Dermis microvascular lymphatic vessel endothelial cell (primary cell): Measurements from ENCODE around the gene AGBL1. TPM values are rescaled to one million over a fixed set of nuclear protein-coding genes. Genes with fewer than 3 reads are reported as not detected.
"Not testable (repeated sequence)": the region's sequence is repeated elsewhere in the genome, so short reads cannot be mapped to it uniquely, and the experiment has no call there.

ENCODE experiments used
- DNase-seq, 2 donors: peaks; one replicate each; pipeline versions ENCODE4 v3.0.0 to v3.0.0-alpha.2; 2010; ENCODE audit warnings: low read depth in 2 of 2
- total RNA-seq: library from RNA; depleted of rRNA; stranded (reverse); fragments of >200 nt; gene quantifications from 2 replicates; pipeline ENCODE4 v1.2.1, GENCODE V29; 2014

The AGBL1 gene
- total RNA-seq, 1 donor from 2014 or later = not detected

DNA sequence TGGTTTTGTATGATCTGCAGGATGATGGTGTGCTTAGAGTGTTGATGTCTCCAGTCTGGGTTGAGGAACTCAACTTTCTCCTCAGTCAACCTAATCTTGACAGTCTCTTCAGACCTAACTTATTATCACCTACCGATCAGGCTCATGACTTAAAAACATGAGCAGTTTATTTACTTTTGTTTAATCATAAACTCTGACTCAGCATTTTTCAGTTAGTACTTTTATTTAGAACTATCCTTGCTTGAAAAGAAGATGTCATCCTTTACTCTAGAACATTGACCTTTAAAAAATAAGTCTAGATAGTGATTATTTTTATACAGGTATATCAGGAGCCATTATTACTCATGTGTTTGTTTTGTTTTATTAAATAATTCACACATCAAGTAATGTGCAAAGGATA lies 414.8 kb downstream of the AGBL1 start:
- DNase-seq = no peak

DNA sequence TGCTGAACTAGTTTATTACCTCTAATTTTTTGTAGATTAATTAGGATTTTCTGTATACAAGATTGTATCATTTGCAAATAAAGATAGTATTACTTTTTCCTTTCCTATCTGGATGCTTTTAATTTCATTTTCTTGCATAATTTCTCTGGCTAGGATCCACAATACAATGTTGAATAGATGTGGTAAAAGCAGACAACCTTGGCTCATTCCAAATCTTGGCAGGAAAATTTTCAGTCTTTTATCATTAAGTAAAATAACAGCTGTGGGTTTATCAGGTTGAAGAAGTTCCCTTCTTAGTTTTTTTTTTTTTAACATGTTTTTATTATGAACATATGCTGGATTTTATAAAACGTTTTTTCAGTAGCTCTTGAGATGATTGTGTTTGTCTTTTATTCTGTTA lies 422.6 kb downstream of the AGBL1 start:
- no peak for DNase-seq

DNA sequence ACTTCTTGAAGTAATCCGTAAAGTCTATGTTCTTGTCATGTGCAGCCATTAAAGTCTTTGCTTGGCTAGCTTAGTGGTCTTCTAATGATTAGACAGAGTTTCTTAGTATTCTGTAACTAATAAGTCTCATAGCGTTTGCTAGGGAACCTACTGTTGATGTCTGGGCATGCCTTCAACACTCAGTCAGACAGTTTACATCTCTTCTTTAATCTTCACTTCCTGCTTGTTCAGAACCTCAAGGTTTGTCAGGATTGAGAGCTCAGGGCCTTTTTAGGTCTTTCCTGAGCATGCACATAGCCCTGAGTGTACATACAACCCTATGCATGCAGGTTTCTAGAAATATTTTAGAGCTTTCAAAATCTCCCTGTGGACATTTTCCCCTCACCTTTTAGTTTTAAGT lies 426.3 kb downstream of the AGBL1 start:
- DNase-seq = no peak

DNA sequence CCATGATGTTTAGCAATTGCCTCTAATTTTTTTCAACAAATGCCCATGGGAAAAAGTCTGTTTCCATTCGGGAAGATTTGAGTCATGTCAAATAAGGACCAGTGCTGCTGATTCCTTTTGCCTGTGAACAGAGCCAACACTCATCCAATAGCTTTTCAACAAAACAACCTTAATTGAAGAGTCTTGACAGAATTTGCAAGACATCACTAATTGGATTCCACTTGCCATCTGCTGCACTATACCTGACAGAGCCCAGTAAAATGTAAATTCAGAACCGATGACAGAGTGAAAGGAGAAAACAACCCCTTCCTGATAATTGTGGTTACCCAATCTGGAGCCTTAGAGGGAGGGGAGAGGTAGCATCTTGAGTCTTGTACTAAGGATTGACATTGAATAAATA lies 426.7 kb downstream of the AGBL1 start:
- no peak for DNase-seq

DNA sequence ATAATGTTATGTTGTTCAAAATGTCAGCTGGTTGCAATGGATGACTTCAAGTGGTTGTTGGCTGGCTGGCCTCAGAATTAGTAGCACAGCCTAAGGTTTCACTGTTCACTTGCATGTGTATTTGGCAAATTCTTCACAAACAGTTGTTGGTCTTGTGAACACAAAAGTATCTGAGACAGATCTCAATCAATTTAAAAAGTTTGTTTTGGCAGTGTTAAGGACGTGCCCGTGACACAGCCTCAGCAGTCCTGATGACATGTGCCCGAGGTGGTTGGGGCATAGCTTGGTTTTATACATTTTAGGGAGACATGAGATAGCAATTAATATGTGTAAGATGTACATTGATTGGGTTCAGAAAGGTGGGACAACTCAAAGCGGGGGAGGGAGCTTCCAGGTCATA lies 436.0 kb downstream of the AGBL1 start:
- DNase-seq = no peak

DNA sequence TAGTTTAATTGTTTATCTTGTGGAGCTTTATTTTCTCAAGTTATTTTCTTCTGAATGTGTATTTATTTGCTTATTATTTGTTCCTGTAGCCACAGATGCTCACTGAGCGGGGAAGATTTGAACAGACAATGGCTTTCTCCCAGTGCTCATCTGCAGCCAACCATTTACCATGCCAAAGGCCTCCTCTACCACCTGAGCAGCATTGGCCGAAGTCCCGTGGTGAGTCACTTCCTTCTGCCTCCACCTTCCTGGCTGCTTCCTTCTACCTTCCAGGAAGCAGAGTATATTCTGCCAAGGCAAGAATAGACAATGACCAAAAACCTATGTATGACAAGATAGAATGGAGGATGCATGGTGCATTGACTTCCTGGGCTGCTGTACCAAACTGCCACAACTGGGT lies 443.1 kb downstream of the AGBL1 start:
- no peak for DNase-seq

DNA sequence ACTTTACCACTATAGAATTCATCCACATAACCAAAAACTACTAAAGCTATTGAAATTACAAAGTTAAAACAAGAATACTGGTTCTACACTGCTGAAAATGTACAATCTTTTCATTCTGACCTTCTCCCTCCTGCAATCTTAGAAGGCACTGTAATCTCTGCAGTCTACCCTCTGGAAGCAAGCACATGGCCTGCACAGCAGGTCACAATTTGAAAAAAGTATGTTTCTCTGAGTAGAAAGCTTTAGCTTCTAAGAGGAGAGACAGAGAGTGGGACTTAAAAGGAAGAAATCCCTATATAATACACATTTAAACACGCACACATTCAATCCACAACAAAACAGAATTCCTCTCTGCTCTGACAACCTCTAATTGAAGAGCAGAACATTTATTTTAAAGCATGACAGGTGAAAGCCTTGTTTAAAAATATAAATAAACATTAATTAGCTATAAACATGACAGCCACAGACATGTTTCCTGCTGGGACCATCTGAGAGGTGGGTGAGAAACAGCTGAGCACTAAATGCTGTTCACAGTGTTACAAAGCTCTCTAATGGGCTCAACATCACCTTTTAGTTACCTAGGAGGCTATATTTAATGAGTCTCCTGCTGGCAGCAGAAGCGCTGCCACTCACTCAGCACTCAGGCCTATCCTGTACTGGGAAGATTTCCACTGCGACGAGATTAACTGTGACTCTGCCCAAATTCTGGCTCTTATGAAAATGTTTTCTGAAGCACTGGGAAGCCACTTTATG lies 447.4 kb downstream of the AGBL1 start:
- DNase-seq = no peak

DNA sequence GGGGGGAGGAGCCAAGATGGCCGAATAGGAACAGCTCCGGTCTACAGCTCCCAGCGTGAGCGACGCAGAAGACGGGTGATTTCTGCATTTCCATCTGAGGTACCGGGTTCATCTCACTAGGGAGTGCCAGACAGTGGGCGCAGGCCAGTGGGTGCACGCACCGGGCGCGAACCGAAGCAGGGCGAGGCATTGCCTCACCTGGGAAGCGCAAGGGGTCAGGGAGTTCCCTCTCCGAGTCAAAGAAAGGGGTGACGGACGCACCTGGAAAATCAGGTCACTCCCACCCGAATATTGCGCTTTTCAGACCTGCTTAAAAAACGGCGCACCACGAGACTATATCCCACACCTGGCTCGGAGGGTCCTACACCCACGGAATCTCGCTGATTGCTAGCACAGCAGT lies 448.4 kb downstream of the AGBL1 start:
- not testable (repeated sequence) for DNase-seq

DNA sequence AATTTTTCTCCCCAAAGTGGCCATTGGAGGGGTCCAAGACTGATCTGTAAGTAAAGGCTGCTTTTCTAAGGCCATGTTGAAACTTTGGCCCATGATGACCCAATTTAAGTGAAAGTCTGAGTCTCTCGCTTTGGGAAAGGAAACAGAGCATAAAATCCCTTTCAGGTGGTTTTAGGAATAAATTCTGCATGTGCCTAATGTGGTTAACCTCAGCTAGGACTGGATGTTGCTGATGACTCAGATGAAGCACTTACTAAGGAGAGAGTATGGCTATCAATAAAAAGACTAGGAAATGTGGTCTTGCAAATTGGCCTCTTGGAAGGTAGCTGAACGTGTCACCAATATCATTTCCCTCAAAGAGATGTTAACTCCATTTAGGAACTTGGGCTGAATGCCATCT lies 458.5 kb downstream of the AGBL1 start:
- no peak for DNase-seq

DNA sequence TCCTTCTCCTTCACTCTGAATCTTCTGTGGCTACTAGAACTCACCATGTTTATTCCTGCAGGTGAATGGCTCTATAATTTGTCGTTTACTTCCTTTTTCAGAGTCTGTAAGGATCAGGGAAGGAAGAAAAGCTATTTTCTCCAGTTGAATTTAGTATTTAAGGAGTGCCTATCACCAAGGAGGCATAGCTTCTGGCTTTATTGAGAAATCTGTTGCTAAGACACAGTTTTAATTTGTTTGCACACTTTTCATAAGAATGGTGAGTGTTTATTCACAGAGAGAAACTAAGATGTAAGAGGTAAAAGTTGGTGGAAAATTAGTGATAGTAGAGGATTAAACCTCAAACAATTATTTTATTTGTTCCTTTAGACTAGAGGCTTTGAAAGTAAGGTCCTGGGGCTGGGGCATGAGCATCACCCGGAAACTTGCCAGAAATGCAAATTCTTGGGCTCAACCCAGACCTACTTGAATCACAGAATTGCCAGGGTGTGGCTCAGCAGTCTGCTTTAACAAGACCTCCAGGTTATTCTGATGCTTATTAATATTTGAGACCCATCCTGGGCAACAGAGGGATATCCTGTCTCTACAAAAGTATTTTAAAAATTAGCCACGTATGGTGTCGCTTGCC lies 461.3 kb downstream of the AGBL1 start:
- no peak for DNase-seq

DNA sequence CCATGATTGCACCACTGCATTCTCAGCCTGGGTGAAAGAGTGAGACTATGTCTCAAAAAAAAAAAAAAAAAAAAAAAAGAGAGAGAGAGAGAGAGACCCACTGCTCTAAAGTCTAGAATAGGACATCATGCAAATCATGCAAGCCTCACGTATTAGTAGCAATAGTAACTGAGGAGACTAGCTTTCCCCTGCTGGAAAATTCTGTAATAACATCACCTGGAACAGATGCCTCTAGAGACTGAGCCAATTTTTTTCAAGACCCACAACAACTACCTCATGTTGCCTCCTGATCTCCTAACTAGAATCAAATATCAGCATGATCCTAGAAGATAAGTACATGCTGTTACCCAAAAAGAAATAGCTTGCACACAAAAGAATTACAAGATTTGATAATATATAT lies 461.9 kb downstream of the AGBL1 start:
- no peak for DNase-seq

DNA sequence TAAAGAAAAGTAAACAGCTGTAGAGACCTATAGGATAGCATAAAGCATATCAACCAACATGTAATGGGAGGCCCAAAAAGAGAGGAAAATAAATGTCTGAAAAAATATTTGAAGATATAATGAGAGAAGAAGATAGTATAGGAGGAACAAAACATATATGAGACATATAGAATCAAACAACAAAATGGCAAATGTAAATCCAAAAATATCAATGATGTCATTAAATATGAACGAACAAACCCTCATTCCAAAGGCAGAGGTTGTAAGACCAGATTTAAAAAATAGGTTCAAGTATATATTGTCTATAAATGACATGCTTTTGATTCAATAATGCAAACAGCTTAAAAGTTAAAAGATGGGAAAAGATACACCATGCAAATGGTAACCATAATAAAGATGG lies 470.4 kb downstream of the AGBL1 start:
- DNase-seq = no peak

DNA sequence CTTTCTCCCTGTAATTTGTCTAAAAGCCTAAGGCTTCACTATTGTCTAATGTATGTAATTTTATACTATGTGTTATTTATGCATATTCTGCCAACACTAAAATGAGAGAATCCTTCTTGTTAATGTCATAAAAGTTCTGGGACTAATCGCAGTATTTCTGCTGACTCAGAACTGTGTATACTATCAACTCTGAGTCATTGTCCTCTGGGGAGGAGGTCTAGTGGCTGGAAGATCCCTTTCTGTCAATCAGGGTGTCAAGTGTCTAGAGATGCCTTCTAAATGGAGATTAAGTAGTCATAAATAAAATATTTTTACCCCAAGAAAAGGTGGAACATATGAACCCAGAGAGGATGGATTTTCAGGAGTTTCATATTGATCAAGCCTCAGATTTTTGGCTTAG lies 473.4 kb downstream of the AGBL1 start:
- no peak for DNase-seq

DNA sequence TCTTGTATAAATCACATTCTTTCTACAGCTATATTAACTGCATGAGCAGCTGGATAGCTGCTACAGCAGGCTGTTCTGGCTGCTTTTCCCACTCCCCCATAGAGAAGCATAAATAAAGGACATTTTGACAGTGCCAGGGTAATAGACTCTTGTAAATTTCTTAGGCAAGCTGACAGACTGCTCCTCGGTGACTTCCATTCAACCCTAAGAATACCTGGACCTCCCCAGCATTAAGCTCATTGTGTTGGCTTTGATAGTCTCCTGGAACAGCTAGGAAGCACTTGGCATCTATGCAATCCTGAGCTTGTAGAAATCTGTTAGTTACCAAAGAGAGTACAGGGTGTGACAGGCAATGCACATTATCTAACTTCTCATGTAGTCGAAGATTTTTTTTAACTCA lies 475.4 kb downstream of the AGBL1 start:
- no peak for DNase-seq

DNA sequence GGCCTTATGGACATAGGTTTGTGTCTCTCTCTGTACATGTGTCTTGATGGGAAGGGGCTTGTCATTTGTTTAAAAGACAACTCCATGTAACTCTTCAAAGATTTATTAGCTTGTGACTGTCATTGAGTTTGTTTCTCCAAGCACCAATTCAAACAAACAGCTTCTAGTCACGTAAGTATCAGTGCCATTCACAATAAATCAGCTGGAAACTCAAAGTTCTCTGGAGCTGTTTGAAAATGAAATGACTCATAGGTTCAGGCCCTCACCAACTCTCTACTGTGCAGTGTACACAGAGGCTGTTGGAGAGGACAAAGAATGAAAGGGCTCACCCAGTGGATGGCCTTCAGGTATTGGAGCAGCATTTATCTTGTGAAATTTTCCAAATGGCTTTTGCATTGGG lies 476.3 kb downstream of the AGBL1 start:
- no peak for DNase-seq

DNA sequence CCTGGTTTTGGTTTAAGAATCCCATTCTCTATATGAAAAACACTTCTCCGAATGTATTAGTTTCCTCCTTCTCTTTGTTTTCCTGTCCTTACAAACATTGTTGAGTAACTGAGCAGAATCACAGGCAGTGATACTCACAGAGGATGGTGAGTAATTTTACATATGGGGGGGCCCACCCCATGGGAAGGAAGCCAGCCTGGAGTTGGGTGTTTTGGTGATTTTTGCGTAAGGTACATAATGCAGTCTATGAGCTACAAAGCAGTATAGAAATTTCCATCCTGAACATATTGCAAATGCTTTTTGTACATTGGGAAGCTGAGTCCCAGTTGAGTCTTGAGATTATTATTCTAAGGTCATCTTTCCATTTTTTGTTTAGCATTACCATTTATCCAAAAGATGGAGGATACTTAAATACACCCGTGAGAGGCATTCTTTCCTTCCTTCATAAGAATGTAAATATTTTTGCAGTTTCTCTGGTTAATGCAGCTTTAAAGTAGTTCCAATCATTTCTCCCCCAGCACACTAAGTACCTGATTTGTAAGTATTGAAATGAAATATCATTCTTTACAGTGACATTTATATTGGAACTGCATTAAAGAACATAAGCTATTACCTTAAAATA lies 476.8 kb downstream of the AGBL1 start:
- no peak for DNase-seq

DNA sequence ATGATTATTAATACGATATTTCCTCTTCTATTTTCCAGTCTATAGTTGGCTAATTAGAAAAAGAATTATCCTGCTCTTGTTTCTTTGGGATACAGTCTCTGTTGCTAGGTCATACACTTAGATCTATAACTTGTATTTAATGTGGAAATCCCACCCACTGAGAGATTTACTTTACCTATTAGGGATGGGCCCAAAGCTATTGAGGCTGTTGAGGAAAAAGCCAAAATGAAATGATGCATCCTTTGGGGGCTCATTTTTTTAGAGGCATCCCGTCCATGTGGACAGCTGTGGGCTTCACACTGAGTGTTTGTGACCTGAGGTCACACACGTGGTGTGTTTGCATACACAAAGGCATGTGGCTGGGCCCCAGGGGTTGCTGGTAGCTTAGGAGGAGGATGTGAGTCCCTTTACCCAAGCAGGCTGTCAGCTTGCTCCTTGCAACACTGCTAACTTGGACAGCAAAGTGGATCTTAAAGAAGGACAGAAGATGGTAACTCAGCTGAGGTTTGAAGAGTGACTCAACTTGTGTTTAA lies 477.4 kb downstream of the AGBL1 start:
- no peak for DNase-seq

DNA sequence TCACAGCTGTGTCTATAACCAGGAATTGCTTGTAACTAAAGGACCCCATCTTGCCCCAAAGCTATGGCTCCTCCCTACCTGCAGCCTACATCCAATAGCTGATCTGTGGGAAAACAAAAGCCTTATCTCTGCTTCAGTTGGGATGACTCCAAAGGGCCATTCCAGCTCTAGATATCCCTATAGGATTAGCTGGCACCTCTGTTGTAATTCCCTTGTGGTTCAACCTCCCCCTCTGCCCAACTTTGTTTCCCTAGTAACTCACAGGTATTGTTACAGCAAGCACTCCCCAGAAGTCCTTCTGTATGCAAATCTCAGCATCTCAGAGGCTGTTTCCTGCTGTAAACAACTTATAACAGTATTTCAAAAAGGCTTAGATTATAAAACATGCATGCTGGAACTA lies 478.6 kb downstream of the AGBL1 start:
- DNase-seq = no peak

DNA sequence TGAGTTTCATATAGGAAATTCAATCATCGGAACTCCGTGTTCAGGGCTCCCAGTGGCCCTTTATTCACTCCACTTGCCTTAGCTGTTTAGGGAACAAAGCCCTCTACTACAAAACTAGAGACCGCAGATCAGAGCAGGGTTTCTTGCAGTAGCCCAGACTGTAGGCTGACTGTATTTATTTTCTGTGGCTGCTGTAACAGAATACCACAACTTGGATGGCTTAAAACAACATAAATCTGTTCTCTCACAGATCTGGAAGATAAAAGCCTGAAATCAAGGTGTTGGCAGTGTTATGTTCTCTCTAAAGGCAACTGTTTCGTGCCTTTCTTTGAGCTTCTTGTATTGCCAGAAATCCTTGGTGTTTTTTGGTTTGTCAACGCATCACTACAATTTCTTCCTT lies 479.0 kb downstream of the AGBL1 start:
- DNase-seq = no peak

DNA sequence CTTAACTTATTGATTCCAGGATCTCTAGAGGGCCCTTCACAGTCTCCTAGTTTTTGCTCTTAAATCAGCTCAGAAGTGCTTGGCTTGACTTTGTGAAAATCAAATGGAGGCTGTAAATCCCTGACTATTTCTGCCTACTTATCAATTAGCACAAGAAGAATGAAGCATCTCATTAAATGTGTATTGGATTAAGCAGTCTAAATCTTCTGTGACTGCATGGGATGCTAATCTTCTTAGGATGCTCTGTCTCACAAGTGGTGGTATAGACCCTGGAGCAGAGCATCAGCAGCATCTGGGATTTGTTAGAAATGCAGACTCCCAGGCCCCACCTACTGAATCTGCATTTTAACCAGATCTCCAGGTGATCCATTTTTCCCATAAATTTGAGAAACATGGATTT lies 488.7 kb downstream of the AGBL1 start:
- DNase-seq = no peak

DNA sequence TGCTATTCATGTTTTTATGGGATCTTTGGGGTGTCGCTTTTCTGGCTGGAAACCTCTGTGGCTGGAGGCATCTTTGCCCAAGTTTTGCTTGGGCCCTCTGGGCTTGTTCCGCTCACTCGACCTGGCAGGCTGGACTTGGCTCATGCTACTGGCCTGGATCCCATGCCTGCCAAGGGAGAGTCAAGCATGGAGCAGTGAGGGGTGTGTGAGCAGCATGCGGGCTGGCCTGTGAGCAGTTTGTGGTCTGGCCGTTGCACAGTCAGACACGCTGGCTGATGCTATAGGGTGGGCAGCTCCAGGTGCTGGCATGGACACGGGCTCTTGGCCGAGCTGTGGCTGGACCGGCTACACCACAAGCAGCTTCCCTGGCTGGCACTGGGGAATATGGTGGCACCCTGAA lies 491.1 kb downstream of the AGBL1 start:
- no peak for DNase-seq

DNA sequence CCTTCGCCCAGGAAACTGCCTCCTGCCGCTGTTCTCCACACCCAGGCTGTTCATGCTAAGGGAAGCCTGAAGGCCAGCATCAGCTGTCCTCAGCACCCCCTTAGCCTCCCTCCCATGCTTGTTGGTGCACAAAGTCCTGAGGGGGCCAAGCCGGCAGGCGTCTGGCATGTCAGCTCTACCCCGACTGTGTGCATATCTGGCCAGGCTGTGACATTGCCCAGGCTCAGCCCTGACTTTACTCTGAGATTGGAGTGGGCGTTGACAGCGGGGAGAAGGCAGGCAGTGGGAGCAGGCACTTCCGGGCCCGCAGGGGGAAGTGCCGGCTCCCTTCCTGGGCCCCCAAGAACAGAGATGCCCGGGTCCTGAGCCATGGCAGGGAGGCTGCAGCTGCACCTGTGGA lies 492.2 kb downstream of the AGBL1 start:
- no peak for DNase-seq

DNA sequence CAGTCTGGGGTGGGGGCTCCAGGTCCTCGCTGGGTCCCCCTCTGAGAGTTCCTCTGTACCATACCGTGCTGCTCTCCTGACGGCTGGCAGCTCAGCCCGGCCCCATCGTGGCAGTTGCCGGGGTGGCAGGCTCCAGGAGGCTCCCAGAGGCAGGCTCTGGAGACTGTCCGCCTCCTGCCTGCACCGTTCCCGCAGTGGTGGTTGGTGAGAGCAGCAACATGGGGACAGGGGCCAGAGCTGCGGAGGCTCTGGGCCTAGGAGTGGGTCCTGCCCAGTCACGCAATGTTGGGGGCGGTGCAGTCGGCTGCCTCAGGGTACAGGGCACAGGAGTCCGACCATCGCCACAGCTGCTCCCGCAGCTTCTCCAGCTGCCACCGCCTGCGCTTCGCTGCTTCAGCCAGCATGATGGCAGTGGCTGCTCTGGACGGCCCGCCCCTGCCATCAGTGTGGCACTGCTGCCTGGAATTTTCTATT lies 492.7 kb downstream of the AGBL1 start:
- no peak for DNase-seq
